G401 (cell line): ENCODE data around the gene ZNF764. TPM values are rescaled to one million over a fixed set of nuclear protein-coding genes. Genes with fewer than 3 reads are reported as not detected.

ENCODE experiments used
- DNase-seq: peaks from one replicate; pipeline ENCODE4 v3.0.0-alpha.2; 2015; ENCODE audit warnings: low spot score
- in situ Hi-C: cut with HindIII; loops from 2 replicates; pipeline ENCODE4 v1.10.0; 2016; ENCODE audit warnings: low sequenced_read_pairs, mixed read lengths
- total RNA-seq: library from RNA; depleted of rRNA; stranded (reverse); fragments of >200 nt; shearing (Covaris generic); gene quantifications from 2 replicates; pipeline ENCODE4 v1.2.3, GENCODE V29; 2014

Gene ZNF764
- total RNA-seq, 1 experiment from 2014 or later = 9.5 TPM

GRCh38 chr16:30571445-30572322 lies 13.5 kb upstream of the ZNF764 start, which contains the start of gene ZNF688:
Gene ZNF688 (minus strand): TSS chr16:30571714. CDS start chr16:30571629, 85 bp downstream.
- in situ Hi-C loops = no loop called here

GRCh38 chr16:30570636-30571444 lies 12.7 kb upstream of the ZNF764 start:
- in situ Hi-C loops = no loop called here
- peak; percentile 58 for DNase-seq

More at GRCh38 chr16:30571445-30572322, 13.5 kb upstream of the ZNF764 start, which contains the start of gene ZNF688:
- DNase-seq = peak; percentile 99

- in situ Hi-C loops = no loop called here
- no peak for DNase-seq
These were observed 11.8 kb upstream of the ZNF764 start for GRCh38 chr16:30569746-30570635.

- DNase-seq = no peak
- in situ Hi-C loops = no loop called here
These were observed 11.1 kb upstream of the ZNF764 start for GRCh38 chr16:30569281-30569680.

- DNase-seq = no peak
- in situ Hi-C loops = no loop called here
These were observed 9.9 kb upstream of the ZNF764 start for GRCh38 chr16:30567991-30568638.

- in situ Hi-C loops = no loop called here
- DNase-seq = no peak
These were observed 9.2 kb upstream of the ZNF764 start for GRCh38 chr16:30567160-30567990.

GRCh38 chr16:30566531-30566930 lies 8.4 kb upstream of the ZNF764 start:
- in situ Hi-C loops = no loop called here

GRCh38 chr16:30565984-30566383 lies 7.8 kb upstream of the ZNF764 start:
- in situ Hi-C loops = no loop called here
- DNase-seq = peak; percentile 55

More at GRCh38 chr16:30566531-30566930, 8.4 kb upstream of the ZNF764 start:
- no peak for DNase-seq

GRCh38 chr16:30565526-30565925 lies 7.4 kb upstream of the ZNF764 start:
- in situ Hi-C loops = no loop called here
- peak; percentile 67 for DNase-seq

GRCh38 chr16:30562021-30562420 lies 3.8 kb upstream of the ZNF764 start:
- in situ Hi-C loops = no loop called here
- DNase-seq = no peak

- in situ Hi-C loops = no loop called here
- no peak for DNase-seq
These were observed 3.1 kb upstream of the ZNF764 start for GRCh38 chr16:30561089-30561816.

- in situ Hi-C loops = no loop called here
- no peak for DNase-seq
These were observed 1.5 kb upstream of the ZNF764 start for GRCh38 chr16:30559690-30560089.

GRCh38 chr16:30558789-30559377 lies 709 bp upstream of the ZNF764 start:
- in situ Hi-C loops = no loop called here
- DNase-seq = no peak

- no peak for DNase-seq
- in situ Hi-C loops = no loop called here
These were observed 542 bp downstream of the ZNF764 start for GRCh38 chr16:30557707-30557956.

GRCh38 chr16:30556125-30556473 lies 2.1 kb downstream of the ZNF764 start:
- in situ Hi-C loops = no loop called here
- DNase-seq = no peak

GRCh38 chr16:30555315-30556124 lies 2.7 kb downstream of the ZNF764 start:
- no peak for DNase-seq
- in situ Hi-C loops = no loop called here
